Measurements from ENCODE around the gene BICD1.

BICD1 gene

GRCh38 chr12:32104572-32105355 is 1.9 kb upstream of the BICD1 start:
- no peak for DNase-seq

- no peak for DNase-seq
These were observed 596 bp upstream of the BICD1 start for GRCh38 chr12:32105986-32106516.

- peak; percentile 38 for DNase-seq
These were observed 966 bp downstream of the BICD1 start for GRCh38 chr12:32107359-32108267.

- peak; percentile 28 for DNase-seq
These were observed 2.1 kb downstream of the BICD1 start for GRCh38 chr12:32108787-32109186.

- DNase-seq = no peak
These were observed 3.8 kb downstream of the BICD1 start for GRCh38 chr12:32110417-32110816.

- DNase-seq = peak; percentile 55
These were observed 4.3 kb downstream of the BICD1 start for GRCh38 chr12:32110942-32111341.

GRCh38 chr12:32115404-32116104 is 8.9 kb downstream of the BICD1 start:
- peak; percentile 89 for DNase-seq

- DNase-seq = no peak
These were observed 10.2 kb downstream of the BICD1 start for GRCh38 chr12:32116897-32117296.

GRCh38 chr12:32117316-32117715 is 10.7 kb downstream of the BICD1 start:
- no peak for DNase-seq

- no peak for DNase-seq
These were observed 12.2 kb downstream of the BICD1 start for GRCh38 chr12:32118806-32119205.

- no peak for DNase-seq
These were observed 13.8 kb downstream of the BICD1 start for GRCh38 chr12:32120419-32120818.

GRCh38 chr12:32124637-32125036 is 18.0 kb downstream of the BICD1 start:
- DNase-seq = no peak

- DNase-seq = no peak
These were observed 18.9 kb downstream of the BICD1 start for GRCh38 chr12:32125455-32126084.

GRCh38 chr12:32126720-32127119 is 20.1 kb downstream of the BICD1 start:
- no peak for DNase-seq

- no peak for DNase-seq
These were observed 25.0 kb downstream of the BICD1 start for GRCh38 chr12:32131666-32132065.

GRCh38 chr12:32134101-32134888 is 27.6 kb downstream of the BICD1 start:
- peak; percentile 66 for DNase-seq

GRCh38 chr12:32135967-32136366 is 29.3 kb downstream of the BICD1 start:
- no peak for DNase-seq

GRCh38 chr12:32136404-32136803 is 29.8 kb downstream of the BICD1 start:
- DNase-seq = no peak

GRCh38 chr12:32139064-32139421 is 32.4 kb downstream of the BICD1 start:
- DNase-seq = peak; percentile 89

GRCh38 chr12:32140877-32141276 is 34.2 kb downstream of the BICD1 start:
- DNase-seq = no peak

GRCh38 chr12:32145096-32145495 is 38.4 kb downstream of the BICD1 start:
- DNase-seq = no peak

Data from RPMI8226 (cell line).